ENCODE data around the gene LRRC26. TPM values are rescaled to one million over a fixed set of nuclear protein-coding genes. Genes with fewer than 3 reads are reported as not detected.

The LRRC26 gene
- total and polyA plus RNA-seq, 2 of the 13 experiments (the other 11 are each of a cell fraction or from before 2014, with no cell fraction given), result not detected

GRCh38 chr9:137205126-137206069, 35.5 kb upstream of the LRRC26 start, which contains the start of the genes NDOR1 and TMEM203 (continued):
- peak; percentile 57; the same call in 1 of the 2 replicates for TF ChIP-seq ZNF331 (CRISPR knock-in tag; IDR thresholded peaks at IDR 0.05)
- peak; percentile 26; the same call in 1 of the 2 replicates for TF ChIP-seq ZNF768 (CRISPR knock-in tag; IDR thresholded peaks at IDR 0.05)
- peak; percentile 82 for TF ChIP-seq SP4 (CRISPR knock-in tag; IDR thresholded peaks at IDR 0.05)
- TF ChIP-seq SP2 (CRISPR knock-in tag; IDR thresholded peaks at IDR 0.05), result peak; percentile 82
- no peak for TF ChIP-seq MYNN (CRISPR knock-in tag; IDR thresholded peaks at IDR 0.05; ENCODE audit: low read depth)
- peak; percentile 83 for TF ChIP-seq TGIF2 (CRISPR knock-in tag; IDR thresholded peaks at IDR 0.05)
- no peak for TF ChIP-seq ZNF7 (CRISPR knock-in tag; IDR thresholded peaks at IDR 0.05)
- TF ChIP-seq TFE3 (CRISPR knock-in tag; IDR thresholded peaks at IDR 0.05), result 0 out of 2 replicates have a peak, but pooled peaks have one; percentile 19
- peak; percentile 52; the same call in 1 of the 2 replicates for TF ChIP-seq KLF6 (CRISPR knock-in tag; IDR thresholded peaks at IDR 0.05)
- TF ChIP-seq POGZ (CRISPR knock-in tag; IDR thresholded peaks at IDR 0.05), result peak; percentile 70
- peak; percentile 63; the same call in 1 of the 2 replicates for TF ChIP-seq ZNF124 (CRISPR knock-in tag; IDR thresholded peaks at IDR 0.05)
- TF ChIP-seq ELF1 (CRISPR knock-in tag; IDR thresholded peaks at IDR 0.05), result peak; percentile 98
- TF ChIP-seq ZNF619 (CRISPR knock-in tag; IDR thresholded peaks at IDR 0.05), result no peak
- no peak for TF ChIP-seq SNAPC2 (CRISPR knock-in tag; IDR thresholded peaks at IDR 0.05)
- TF ChIP-seq ZXDC (CRISPR knock-in tag; IDR thresholded peaks at IDR 0.05), result 0 out of 2 replicates have a peak, but pooled peaks have one; percentile 59
- 0 out of 2 replicates have a peak, but pooled peaks have one; percentile 41 for TF ChIP-seq BATF2 (CRISPR knock-in tag; IDR thresholded peaks at IDR 0.05)
- peak; percentile 83 for TF ChIP-seq ETV5 (CRISPR knock-in tag; IDR thresholded peaks at IDR 0.05; ENCODE audit: borderline replicate concordance)
- TF ChIP-seq KLF13 (CRISPR knock-in tag; IDR thresholded peaks at IDR 0.05), result no peak
- no peak for TF ChIP-seq ZNF17 (CRISPR knock-in tag; IDR thresholded peaks at IDR 0.05)
- no peak for TF ChIP-seq KAT2B (IDR thresholded peaks at IDR 0.05; ENCODE audit: borderline replicate concordance, low read depth, low read length)
- TF ChIP-seq PHF5A (CRISPR knock-in tag; IDR thresholded peaks at IDR 0.05; ENCODE audit: low read depth, unreplicated experiment), result peak; percentile 27
- TF ChIP-seq ZNF850 (CRISPR knock-in tag; conservative IDR thresholded peaks at IDR 0.05), result 0 out of 2 replicates have a peak, but pooled peaks have one; percentile 70
- peak; percentile 95 for TF ChIP-seq KMT2B (CRISPR knock-in tag; IDR thresholded peaks at IDR 0.05)
- peak; percentile 14; the same call in 1 of the 2 replicates for TF ChIP-seq FOSL2 (CRISPR knock-in tag; IDR thresholded peaks at IDR 0.05)
- TF ChIP-seq KAT8 (CRISPR knock-in tag; IDR thresholded peaks at IDR 0.05), result peak; percentile 99
- no peak for TF ChIP-seq ZNF20 (CRISPR knock-in tag; IDR thresholded peaks at IDR 0.05)
- TF ChIP-seq RXRA (CRISPR knock-in tag; IDR thresholded peaks at IDR 0.05), result peak; percentile 54; the same call in 1 of the 2 replicates

All from HepG2 (cell line).